IMR-90 (cell line): ENCODE data around the gene IL16. TPM values are rescaled to one million over a fixed set of nuclear protein-coding genes. Genes with fewer than 3 reads are reported as not detected.

Experiments used
- ATAC-seq: fragments of 200-7000 bp; cut with Tn5 transposase; 2 replicates; pipeline ENCODE4 v1.9.1; 2020; ENCODE audit warnings: low read depth, mild to moderate bottlenecking, moderate library complexity
- BruUV-seq: library from RNA; stranded (reverse); fragments of 400-500 nt; replicated peaks from 2 replicates; lab custom pipeline; 2021; lab: Mats Ljungman, UMichigan
- CTCF ChIA-PET: fragments of 300-600 bp; formaldehyde crosslinking; extraction: SDS; loops from one replicate; lab custom pipeline; 2021; ENCODE audit warnings: antibody characterized with exemption; lab: Yijun Ruan, JAX
- POLR2A ChIA-PET: fragments of 300-600 bp; sonication (Branson Sonifier 250); formaldehyde crosslinking; loops from one replicate; lab custom pipeline; 2022; ENCODE audit warnings: antibody characterized with exemption; ENCODE audit not compliant: unreplicated experiment; lab: Charles Lee
- DNase-seq: peaks from one replicate; pipeline ENCODE4 v3.0.0; 2013
- H2AFZ ChIP-seq: replicated peaks from 2 replicates; pipeline ENCODE3; 2013; ENCODE audit warnings: low read length, mild to moderate bottlenecking; ENCODE audit not compliant: poor library complexity
- H2AK5ac ChIP-seq: 2 replicates; pipeline ENCODE4 v1.6.1; 2013; ENCODE audit warnings: low read depth, low read length, inconsistent platforms
- H2AK9ac ChIP-seq: replicated peaks from 2 replicates; pipeline ENCODE3; 2013; ENCODE audit warnings: mild to moderate bottlenecking, low read depth, low read length, moderate library complexity; ENCODE audit not compliant: poor library complexity
- H2BK120ac ChIP-seq: 2 replicates; pipeline ENCODE4 v1.6.1; 2013; ENCODE audit warnings: low read depth, low read length, inconsistent platforms
- H2BK15ac ChIP-seq: 3 replicates; pipeline ENCODE4 v1.6.1; 2013; ENCODE audit warnings: low read depth, low read length, inconsistent platforms
- H2BK20ac ChIP-seq: 2 replicates; pipeline ENCODE4 v1.6.1; 2013; ENCODE audit warnings: low read depth, mild to moderate bottlenecking, inconsistent platforms, low read length, moderate library complexity
- H2BK5ac ChIP-seq: 2 replicates; pipeline ENCODE4 v1.6.1; 2013; ENCODE audit warnings: mild to moderate bottlenecking, low read depth, low read length, inconsistent platforms; ENCODE audit not compliant: poor library complexity, severe bottlenecking
- H3K14ac ChIP-seq: replicated peaks from 2 replicates; pipeline ENCODE4 v1.6.1; 2013; ENCODE audit warnings: low read depth, low read length, inconsistent platforms
- H3K18ac ChIP-seq: 2 replicates; pipeline ENCODE4 v1.6.1; 2013; ENCODE audit warnings: low read depth, low read length, control low read depth
- H3K23ac ChIP-seq: 2 replicates; pipeline ENCODE4 v1.6.1; 2013; ENCODE audit warnings: low read depth, low read length, inconsistent platforms
- H3K27ac ChIP-seq: 2 replicates; pipeline ENCODE4 v1.5.1; 2013; ENCODE audit warnings: mild to moderate bottlenecking, control low read depth, low read length; ENCODE audit not compliant: insufficient read depth
- H3K27me3 ChIP-seq: 2 replicates; pipeline ENCODE4 v1.6.1; 2013; ENCODE audit warnings: low read length; ENCODE audit not compliant: control insufficient read depth, insufficient read depth
- H3K36me3 ChIP-seq: 2 replicates; pipeline ENCODE4 v1.6.1; 2013; ENCODE audit warnings: low read length, mixed read lengths; ENCODE audit not compliant: control insufficient read depth, insufficient read depth
- H3K4ac ChIP-seq: 2 replicates; pipeline ENCODE4 v1.6.1; 2013; ENCODE audit warnings: low read depth, low read length, inconsistent platforms
- H3K4me1 ChIP-seq: 2 replicates; pipeline ENCODE4 v1.6.1; 2013; ENCODE audit warnings: low read length, mixed read lengths; ENCODE audit not compliant: control insufficient read depth, insufficient read depth
- H3K4me2 ChIP-seq: 2 replicates; pipeline ENCODE4 v1.6.1; 2013; ENCODE audit warnings: low read depth, mild to moderate bottlenecking, control low read depth, low read length, moderate library complexity
- H3K4me3 ChIP-seq: 2 replicates; pipeline ENCODE4 v1.5.1; 2013; ENCODE audit warnings: low read depth, mild to moderate bottlenecking, control low read depth, low read length, moderate library complexity; ENCODE audit not compliant: insufficient read depth
- H3K56ac ChIP-seq: 2 replicates; pipeline ENCODE4 v1.6.1; 2013; ENCODE audit warnings: low read length, inconsistent platforms; ENCODE audit not compliant: insufficient read depth; ENCODE audit errors: extremely low read depth
- H3K79me1 ChIP-seq, 2 experiments: 2 replicates each; pipeline ENCODE4 v1.6.1; 2013; ENCODE audit warnings: low read length in 2 of 2, inconsistent platforms in 1 of 2, low read depth in 1 of 2
- H3K9ac ChIP-seq: 2 replicates; pipeline ENCODE4 v1.6.1; 2013; ENCODE audit warnings: low read depth, low read length, control low read depth
- H3K9me1 ChIP-seq: 2 replicates; pipeline ENCODE4 v1.6.1; 2013; ENCODE audit warnings: low read length, inconsistent platforms; ENCODE audit not compliant: insufficient read depth
- H3K9me3 ChIP-seq: 2 replicates; pipeline ENCODE4 v1.6.1; 2013; ENCODE audit warnings: low read length; ENCODE audit not compliant: control insufficient read depth, insufficient read depth
- H4K20me1 ChIP-seq: 2 replicates; pipeline ENCODE4 v1.6.1; 2013; ENCODE audit warnings: low read length, inconsistent platforms; ENCODE audit not compliant: insufficient read depth
- H4K5ac ChIP-seq: 2 replicates; pipeline ENCODE4 v1.6.1; 2013; ENCODE audit warnings: mild to moderate bottlenecking, low read depth, low read length, control low read depth
- H4K8ac ChIP-seq, 2 experiments: 2 replicates each; pipeline ENCODE4 v1.6.1; 2013; ENCODE audit warnings: low read depth in 2 of 2, low read length in 2 of 2, control low read depth in 1 of 2, inconsistent platforms in 1 of 2
- H4K91ac ChIP-seq: 2 replicates; pipeline ENCODE4 v1.6.1; 2013; ENCODE audit warnings: low read depth, low read length, inconsistent platforms; ENCODE audit not compliant: insufficient read depth
- BHLHE40 ChIP-seq: fragments of 150-350 bp; IDR thresholded peaks from 2 replicates; pipeline ENCODE4 v1.6.1; 2016; ENCODE audit warnings: mild to moderate bottlenecking, low read depth, low read length
- CEBPB ChIP-seq: IDR thresholded peaks from 2 replicates; pipeline ENCODE4 v1.6.1; 2012; ENCODE audit warnings: low read depth, low read length, improper control_type of control experiment
- CHD1 ChIP-seq: IDR thresholded peaks from 2 replicates; pipeline ENCODE4 v1.6.1; 2012; ENCODE audit warnings: low read depth, low read length, improper control_type of control experiment
- MAFK ChIP-seq: IDR thresholded peaks from 2 replicates; pipeline ENCODE4 v1.6.1; 2012; ENCODE audit warnings: low read depth, low read length, improper control_type of control experiment
- MAZ ChIP-seq: IDR thresholded peaks from 2 replicates; pipeline ENCODE4 v1.6.1; 2012; ENCODE audit warnings: low read depth, mild to moderate bottlenecking, low read length, improper control_type of control experiment, moderate library complexity, borderline replicate concordance
- MXI1 ChIP-seq: IDR thresholded peaks from 2 replicates; pipeline ENCODE4 v1.6.1; 2012; ENCODE audit warnings: low read depth, mild to moderate bottlenecking, low read length, moderate library complexity, borderline replicate concordance
- NFE2L2 ChIP-seq: fragments of 150-350 bp; IDR thresholded peaks from 2 replicates; pipeline ENCODE4 v1.6.1; 2016; ENCODE audit warnings: low read depth, mild to moderate bottlenecking, low read length
- POLR2A ChIP-seq: IDR thresholded peaks from 2 replicates; pipeline ENCODE4 v1.6.1; 2012; ENCODE audit warnings: mild to moderate bottlenecking, low read depth, low read length
- RAD21 ChIP-seq: IDR thresholded peaks from 2 replicates; pipeline ENCODE4 v1.6.1; 2012; ENCODE audit warnings: low read length, improper control_type of control experiment
- RCOR1 ChIP-seq: IDR thresholded peaks from 2 replicates; pipeline ENCODE4 v1.6.1; 2012; ENCODE audit warnings: mild to moderate bottlenecking, low read length, improper control_type of control experiment; ENCODE audit not compliant: insufficient replicate concordance
- RFX5 ChIP-seq: IDR thresholded peaks from 2 replicates; pipeline ENCODE4 v1.8.0; 2012; ENCODE audit warnings: low read depth, mild to moderate bottlenecking, low read length, moderate library complexity
- SMC3 ChIP-seq: fragments of 150-350 bp; IDR thresholded peaks from 2 replicates; pipeline ENCODE4 v1.6.1; 2016; ENCODE audit warnings: low read depth, mild to moderate bottlenecking, antibody characterized with exemption, low read length, moderate library complexity
- WGBS, 2 experiments: methylation state at CpG; one replicate each; pipeline versions ENCODE4 v1.1.5 to v1.1.7; 2013; ENCODE audit warnings: missing lambda C conversion rate in 2 of 2; ENCODE audit not compliant: insufficient read length in 1 of 2; ENCODE audit errors: extremely low coverage in 2 of 2; 5-methylcytosine and 5-hydroxymethylcytosine counted together
- dilution Hi-C: fragments of 300-500 bp; cut with HindIII; formaldehyde crosslinking; loops from one replicate; pipeline ENCODE4 v1.14.3; 2018; ENCODE audit warnings: low sequenced_read_pairs; ENCODE audit not compliant: unreplicated experiment
- in situ Hi-C: fragments of 300-500 bp; cut with MboI; formaldehyde crosslinking; loops from 3 replicates; pipeline ENCODE4 v1.14.3; 2019; ENCODE audit warnings: low sequenced_read_pairs, inconsistent platforms, mixed read lengths
- intact Hi-C: fragments of 100-400 bp; cut with micrococcal nuclease; formaldehyde crosslinking; loops from 2 replicates; pipeline ENCODE4 v1.10.0; 2022
- polyA plus RNA-seq, 3 experiments: library from polyadenylated mRNA; depleted of rRNA; stranded (reverse); fragments of >200 nt; gene quantifications; 2 replicates each; pipeline ENCODE4 v1.2.3, GENCODE V29; 2012; ENCODE audit warnings: low replicate concordance in 1 of 3
- total RNA-seq: library from RNA; depleted of rRNA; stranded (reverse); fragments of >200 nt; gene quantifications from 2 replicates; pipeline ENCODE4 v1.2.3, GENCODE V29; 2012
- TF ChIP-seq, protein P1 (sequence below): conservative IDR thresholded peaks from 2 replicates; pipeline ENCODE4 v1.5.1; 2012; ENCODE audit warnings: mild to moderate bottlenecking, low read depth, low read length, improper control_type of control experiment
- TF ChIP-seq, protein P2 (sequence below): fragments of 150-350 bp; IDR thresholded peaks from 2 replicates; pipeline ENCODE4 v1.6.1; 2016; ENCODE audit warnings: low read depth, mild to moderate bottlenecking, low read length, moderate library complexity, borderline replicate concordance
- TF ChIP-seq, protein P3 (sequence below): fragments of 150-350 bp; IDR thresholded peaks from 2 replicates; pipeline ENCODE4 v1.6.1; 2017; ENCODE audit warnings: mild to moderate bottlenecking, antibody characterized with exemption, low read length, low read depth

IL16 gene
- total and polyA plus RNA-seq, 2 of the 4 experiments (the other 2 are of a cell fraction): 0.18 to 0.27 TPM

- POLR2A ChIA-PET: interaction anchor here (0.9 kb wide), 1 partner anchor 27 kb away, joined by 5 read pairs; no protein-coding TSS in a partner anchor
- Histone ChIP-seq H3K27me3 (no peaks in the 10 kb centered on the region), H3K18ac (peak overlapping the region; percentile 78), H2AK9ac (no peak overlapping the region), H3K27ac (peak overlapping the region; percentile 96), H3K56ac (peak overlapping the region; percentile 8; the same call in 1 of the 2 replicates), H2BK120ac (peak overlapping the region; percentile 100), H3K9me3 (no peaks in the 10 kb centered on the region), H4K20me1 (no peaks in the 10 kb centered on the region), H3K4ac (peak overlapping the region; percentile 100), H2AFZ (no peak overlapping the region), H3K79me1 (no peaks in the 10 kb centered on the region), H2BK5ac (peak overlapping the region; percentile 97), H3K4me3 (no peak overlapping the region), H4K5ac (peak overlapping the region; percentile 91), H3K14ac (peak overlapping the region; percentile 82), H3K36me3 (peaks cover 2% of the 10 kb centered on the region; the same call in 1 of the 2 replicates), H3K4me1 (peaks cover 23% of the 10 kb centered on the region), H3K23ac (peak overlapping the region; percentile 88), H3K4me2 (no peak overlapping the region), H2BK15ac (peak overlapping the region; percentile 97; the same call in 2 of the 3 replicates), H3K9ac (no peak overlapping the region), H4K91ac (peak overlapping the region; percentile 100), H4K8ac (peak overlapping the region; percentile 98 to 99), H3K9me1 (peaks cover 14% of the 10 kb centered on the region), H2AK5ac (peak overlapping the region; percentile 93), H2BK20ac (peak overlapping the region; percentile 99)
- no peak for ATAC-seq
- in situ Hi-C loops (no loop called here), intact Hi-C loops (no loop called here), dilution Hi-C loops (no loop called here)
- no peak for DNase-seq
- CTCF ChIA-PET: interaction anchor here (0.9 to 1.5 kb wide), 4 partner anchors 8 to 74 kb away, joined by 3 to 4 read pairs (median 4); no protein-coding TSS in a partner anchor
- 100% methylated on average over 1 of the region's 3 CpGs; no CpG with 5 or more reads in 1 of the 2 experiments for WGBS, 2 experiments
- TF ChIP-seq NFE2L2 (no peak), CEBPB (no peak), RCOR1 (no peak), RAD21 (no peak), MAFK (no peak), BHLHE40 (no peak), MAZ (no peak), MXI1 (no peak), SMC3 (no peak), RFX5 (no peak), CHD1 (no peak), POLR2A (no peak)
- TF ChIP-seq, protein P1, sequence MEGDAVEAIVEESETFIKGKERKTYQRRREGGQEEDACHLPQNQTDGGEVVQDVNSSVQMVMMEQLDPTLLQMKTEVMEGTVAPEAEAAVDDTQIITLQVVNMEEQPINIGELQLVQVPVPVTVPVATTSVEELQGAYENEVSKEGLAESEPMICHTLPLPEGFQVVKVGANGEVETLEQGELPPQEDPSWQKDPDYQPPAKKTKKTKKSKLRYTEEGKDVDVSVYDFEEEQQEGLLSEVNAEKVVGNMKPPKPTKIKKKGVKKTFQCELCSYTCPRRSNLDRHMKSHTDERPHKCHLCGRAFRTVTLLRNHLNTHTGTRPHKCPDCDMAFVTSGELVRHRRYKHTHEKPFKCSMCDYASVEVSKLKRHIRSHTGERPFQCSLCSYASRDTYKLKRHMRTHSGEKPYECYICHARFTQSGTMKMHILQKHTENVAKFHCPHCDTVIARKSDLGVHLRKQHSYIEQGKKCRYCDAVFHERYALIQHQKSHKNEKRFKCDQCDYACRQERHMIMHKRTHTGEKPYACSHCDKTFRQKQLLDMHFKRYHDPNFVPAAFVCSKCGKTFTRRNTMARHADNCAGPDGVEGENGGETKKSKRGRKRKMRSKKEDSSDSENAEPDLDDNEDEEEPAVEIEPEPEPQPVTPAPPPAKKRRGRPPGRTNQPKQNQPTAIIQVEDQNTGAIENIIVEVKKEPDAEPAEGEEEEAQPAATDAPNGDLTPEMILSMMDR: no peak
- TF ChIP-seq, protein P2, sequence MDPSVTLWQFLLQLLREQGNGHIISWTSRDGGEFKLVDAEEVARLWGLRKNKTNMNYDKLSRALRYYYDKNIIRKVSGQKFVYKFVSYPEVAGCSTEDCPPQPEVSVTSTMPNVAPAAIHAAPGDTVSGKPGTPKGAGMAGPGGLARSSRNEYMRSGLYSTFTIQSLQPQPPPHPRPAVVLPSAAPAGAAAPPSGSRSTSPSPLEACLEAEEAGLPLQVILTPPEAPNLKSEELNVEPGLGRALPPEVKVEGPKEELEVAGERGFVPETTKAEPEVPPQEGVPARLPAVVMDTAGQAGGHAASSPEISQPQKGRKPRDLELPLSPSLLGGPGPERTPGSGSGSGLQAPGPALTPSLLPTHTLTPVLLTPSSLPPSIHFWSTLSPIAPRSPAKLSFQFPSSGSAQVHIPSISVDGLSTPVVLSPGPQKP: no peak
- TF ChIP-seq, protein P3, sequence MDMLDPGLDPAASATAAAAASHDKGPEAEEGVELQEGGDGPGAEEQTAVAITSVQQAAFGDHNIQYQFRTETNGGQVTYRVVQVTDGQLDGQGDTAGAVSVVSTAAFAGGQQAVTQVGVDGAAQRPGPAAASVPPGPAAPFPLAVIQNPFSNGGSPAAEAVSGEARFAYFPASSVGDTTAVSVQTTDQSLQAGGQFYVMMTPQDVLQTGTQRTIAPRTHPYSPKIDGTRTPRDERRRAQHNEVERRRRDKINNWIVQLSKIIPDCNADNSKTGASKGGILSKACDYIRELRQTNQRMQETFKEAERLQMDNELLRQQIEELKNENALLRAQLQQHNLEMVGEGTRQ: no peak
- BruUV-seq: no TSS peak
Measured at GRCh38 chr15:81191701-81192100, 5.0 kb upstream of the IL16 start.
